Measurements from ENCODE around the gene UQCRH.
"Not testable (repeated sequence)": the region's sequence is repeated elsewhere in the genome, so short reads cannot be mapped to it uniquely, and the experiment has no call there.

Gene UQCRH

DNA sequence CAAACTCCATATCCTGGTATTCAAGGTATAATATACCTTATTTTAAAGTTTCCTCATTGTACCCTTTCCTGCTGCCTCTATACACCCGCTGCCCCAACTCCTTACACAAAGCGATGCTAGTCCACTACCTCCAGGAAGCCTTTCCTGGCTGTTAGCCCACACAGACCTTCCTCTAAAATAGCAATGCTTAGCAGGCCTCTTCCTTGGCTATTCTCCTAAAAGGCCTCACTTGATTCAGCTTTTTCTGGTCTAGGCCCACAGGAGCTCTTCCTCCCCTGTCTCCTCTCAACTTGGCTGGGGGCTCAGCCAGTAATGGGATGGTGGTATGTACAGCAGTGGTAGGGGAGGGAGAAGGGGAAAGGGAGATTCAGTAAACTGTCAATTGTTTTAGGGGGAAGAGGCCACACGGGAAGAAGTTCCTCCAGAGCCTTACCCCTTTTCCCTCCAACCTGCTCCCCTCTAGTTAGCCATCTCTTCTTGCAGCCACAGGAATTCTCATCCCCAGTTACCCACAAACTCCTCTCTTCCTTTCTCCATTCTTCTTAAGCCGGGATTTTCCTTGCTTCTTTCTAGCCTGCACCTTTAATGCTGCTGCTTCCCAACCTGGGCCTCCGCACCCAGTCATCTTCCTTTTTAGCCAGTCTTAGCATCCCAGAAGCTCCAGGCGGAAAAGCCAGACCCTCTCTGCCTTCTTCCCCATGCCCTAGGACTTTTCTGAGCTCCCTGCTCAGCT is 2.7 kb upstream of the UQCRH start:
- DNase-seq: no peak

DNA sequence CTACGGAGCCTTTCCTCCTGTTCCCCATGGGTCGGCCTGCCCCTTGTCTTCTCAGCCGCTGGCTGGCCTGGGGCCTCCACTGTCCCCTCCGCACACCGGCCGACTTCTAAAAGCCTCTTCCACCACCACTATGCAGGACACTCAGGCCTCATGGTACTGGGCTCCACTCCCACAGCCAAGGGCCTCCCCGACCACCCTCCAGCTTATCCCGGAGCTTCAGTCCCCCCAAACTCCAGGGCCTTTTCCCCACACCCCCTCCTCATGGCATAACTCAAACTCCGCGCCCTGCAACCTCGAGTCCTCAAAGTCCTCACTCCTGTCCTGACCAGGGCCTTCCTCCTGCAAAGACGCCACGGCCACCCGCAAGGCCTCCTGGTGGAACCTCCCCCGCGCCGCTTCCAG is 2.1 kb upstream of the UQCRH start:
- DNase-seq: no peak

GRCh38 chr1:46301808-46302640 is 1.5 kb upstream of the UQCRH start:
- peak; percentile 47 for DNase-seq

GRCh38 chr1:46302641-46303037 is 859 bp upstream of the UQCRH start:
- DNase-seq: peak; percentile 12

- DNase-seq: no peak
These were observed 401 bp downstream of the UQCRH start for GRCh38 chr1:46303872-46304326.

DNA sequence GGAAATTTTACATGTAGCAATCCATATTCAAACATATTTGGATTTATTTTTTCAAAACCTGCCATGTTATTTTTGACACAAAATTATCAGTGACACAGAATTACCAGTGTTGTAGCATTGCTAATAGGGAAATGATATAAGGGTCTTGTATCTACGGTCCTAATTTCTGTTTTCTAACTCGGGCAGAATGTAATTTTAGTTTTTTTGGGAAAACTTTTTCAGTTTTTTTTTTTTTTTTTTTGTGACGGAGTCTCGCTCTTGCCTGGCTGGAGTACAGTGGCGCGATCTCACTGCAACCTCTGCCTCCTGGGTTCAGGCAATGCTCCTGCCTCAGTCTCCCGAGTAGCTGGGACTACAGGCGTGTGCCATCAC is 2.6 kb downstream of the UQCRH start:
- no peak for DNase-seq

DNA sequence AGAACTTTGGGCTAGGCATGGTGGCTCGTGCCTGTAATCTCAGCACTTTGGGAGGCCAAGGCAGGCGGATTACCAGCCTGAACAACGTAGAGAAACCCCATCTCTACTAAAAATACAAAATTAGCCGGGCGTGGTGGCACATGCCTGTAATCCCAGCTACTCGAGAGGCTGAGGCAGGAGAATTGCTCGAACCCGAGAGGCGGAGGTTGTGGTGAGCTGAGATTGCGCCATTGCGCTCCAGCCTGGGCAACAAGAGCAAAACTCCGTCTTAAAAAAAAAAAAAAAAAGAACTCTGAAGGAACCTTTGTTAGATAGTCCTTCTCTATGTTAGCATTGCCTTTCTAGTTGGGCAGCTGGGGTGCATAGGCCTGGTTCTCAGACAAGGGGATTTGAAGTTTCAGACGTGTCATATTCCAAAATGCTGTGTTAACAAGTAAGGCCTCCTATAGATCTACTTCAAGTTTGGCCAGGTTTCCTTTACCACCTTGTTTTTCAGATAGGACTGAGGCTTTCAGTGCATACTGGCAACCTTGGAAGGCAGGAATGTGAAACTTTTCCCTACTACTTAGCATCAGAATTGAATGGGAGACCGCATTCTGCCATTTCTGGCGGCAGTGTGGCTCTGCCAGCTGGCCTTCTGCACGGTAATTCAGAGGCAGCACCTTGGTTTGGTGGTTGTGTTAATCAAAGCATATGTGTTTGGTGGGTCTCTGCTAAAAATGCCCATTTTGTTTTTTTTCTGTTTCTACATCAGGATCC is 6.1 kb downstream of the UQCRH start:
- no peak for DNase-seq

DNA sequence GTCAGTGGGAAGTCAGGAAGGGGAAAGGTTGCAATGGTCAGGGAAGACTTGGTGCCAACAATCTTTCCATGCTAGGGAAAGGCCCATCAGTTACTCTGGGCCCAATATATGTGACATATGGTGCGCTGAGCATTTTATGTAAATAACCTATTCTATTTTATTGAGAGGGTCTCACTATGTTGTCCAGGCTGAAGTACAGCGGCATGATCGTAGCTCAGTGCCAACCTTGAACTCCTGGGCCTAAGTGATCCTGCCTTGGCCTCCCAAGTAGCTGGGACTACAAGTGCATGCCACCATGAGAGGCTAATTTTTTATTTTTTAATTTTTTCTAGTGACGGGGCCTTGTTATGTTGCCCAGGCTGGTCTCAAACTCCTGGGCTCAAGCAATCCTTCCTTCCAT is 6.8 kb downstream of the UQCRH start:
- no peak for DNase-seq

- DNase-seq: no peak
These were observed 12.3 kb downstream of the UQCRH start for GRCh38 chr1:46315669-46316403.

DNA sequence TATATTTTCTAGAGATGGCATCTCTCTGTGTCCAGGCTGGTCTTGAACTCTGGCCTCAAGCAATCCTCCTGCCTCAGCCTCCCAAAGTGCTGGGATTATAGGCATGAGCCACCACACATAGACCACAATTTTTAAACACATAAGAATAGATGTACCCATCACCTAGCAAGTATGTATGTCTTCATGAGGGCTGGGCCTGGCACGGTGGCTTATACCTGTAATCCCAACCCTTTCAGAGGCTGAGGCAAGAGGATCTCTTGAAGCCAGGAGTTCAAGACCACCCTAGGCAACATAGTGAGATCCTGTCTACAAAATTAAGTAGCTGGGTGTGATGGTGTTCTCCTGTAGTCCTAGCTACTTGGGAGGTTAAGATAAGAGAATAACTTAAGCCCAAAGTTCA is 13.8 kb downstream of the UQCRH start:
- DNase-seq: no peak

DNA sequence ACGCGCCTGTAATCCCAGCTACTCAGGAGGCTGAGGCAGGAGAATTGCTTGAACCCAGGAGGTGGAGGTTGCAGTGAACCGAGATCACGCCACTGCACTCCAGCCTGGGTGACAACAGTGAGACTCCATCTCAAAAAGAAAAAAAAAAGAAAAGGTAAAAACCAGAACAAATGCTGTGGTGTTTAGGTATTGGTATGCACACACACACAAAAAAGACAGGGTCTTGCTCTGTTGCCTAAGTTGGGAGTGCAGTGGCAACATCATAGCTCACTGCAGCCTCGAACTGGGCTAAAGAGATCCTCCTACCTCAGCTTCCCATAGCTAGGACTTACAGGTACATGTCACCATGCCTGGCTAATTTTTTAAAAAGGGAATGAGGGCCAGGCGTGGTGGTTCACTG is 15.8 kb downstream of the UQCRH start:
- not testable (repeated sequence) for DNase-seq

- not testable (repeated sequence) for DNase-seq
These were observed 16.7 kb downstream of the UQCRH start for GRCh38 chr1:46319960-46320914.

GRCh38 chr1:46322191-46322590 is 18.7 kb downstream of the UQCRH start:
- not testable (repeated sequence) for DNase-seq

GRCh38 chr1:46325285-46326076 is 22.0 kb downstream of the UQCRH start:
- DNase-seq: not testable (repeated sequence)

GRCh38 chr1:46328182-46328581 is 24.7 kb downstream of the UQCRH start:
- not testable (repeated sequence) for DNase-seq

GRCh38 chr1:46329807-46330206 is 26.3 kb downstream of the UQCRH start:
- DNase-seq: not testable (repeated sequence)

GRCh38 chr1:46330381-46330780 is 26.9 kb downstream of the UQCRH start:
- not testable (repeated sequence) for DNase-seq

DNA sequence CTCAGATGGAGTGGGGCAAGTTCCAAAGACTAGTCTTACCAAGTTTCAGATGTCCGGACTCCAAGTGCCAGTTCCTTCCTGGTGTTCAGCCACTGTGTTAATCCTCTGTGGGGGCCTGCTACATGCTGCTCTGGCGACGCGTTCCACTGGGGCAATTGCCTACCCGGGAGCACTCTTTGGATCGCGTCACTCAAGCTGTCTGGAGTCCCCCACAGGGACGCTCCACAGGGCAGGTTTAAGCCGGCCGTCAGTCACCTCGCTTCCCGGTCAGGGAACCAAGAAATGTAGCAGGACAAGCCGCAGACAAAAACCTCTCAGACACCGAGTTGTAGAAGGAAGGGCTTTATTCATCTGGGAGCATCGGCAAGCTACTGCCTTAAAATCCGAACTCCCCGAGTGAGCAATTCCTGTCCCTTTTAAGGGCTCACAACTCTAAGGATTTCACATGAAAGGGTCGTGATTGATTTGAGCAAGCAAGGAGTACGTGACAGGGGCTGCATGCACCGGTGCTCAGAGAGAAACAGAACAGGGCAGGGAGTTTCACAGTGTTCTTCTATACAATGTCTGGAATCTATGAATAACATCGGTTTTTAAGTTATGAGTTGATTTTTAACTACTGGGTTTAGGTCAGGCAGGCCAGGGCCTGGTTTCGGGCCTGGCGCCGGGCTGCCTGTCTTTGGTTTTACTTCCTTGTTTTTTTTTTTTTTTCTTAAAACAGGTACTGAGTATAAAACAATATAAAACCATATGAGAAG is 28.5 kb downstream of the UQCRH start:
- not testable (repeated sequence) for DNase-seq

GRCh38 chr1:46333300-46334029 is 30.0 kb downstream of the UQCRH start:
- DNase-seq: no peak
